Measurements from ENCODE around the gene NPIPB6.

Gene NPIPB6

GRCh38 chr16:28297308-28297707 lies 66.0 kb downstream of the NPIPB6 start:
- DNase-seq, result no peak

- DNase-seq, result no peak
Observed at GRCh38 chr16:28295276-28295675, 68.0 kb downstream of the NPIPB6 start.

- no peak for DNase-seq
Observed at GRCh38 chr16:28294201-28294600, 69.1 kb downstream of the NPIPB6 start.

GRCh38 chr16:28293601-28293960 lies 69.7 kb downstream of the NPIPB6 start:
- DNase-seq, result no peak

GRCh38 chr16:28292731-28293600 lies 70.3 kb downstream of the NPIPB6 start:
- DNase-seq, result no peak

All from right forelimb (tissue), 1 donor.